ENCODE data around the gene PCDHB12. TPM values are rescaled to one million over a fixed set of nuclear protein-coding genes. Genes with fewer than 3 reads are reported as not detected.

PCDHB12 gene
- polyA plus RNA-seq, 1 donor from 2014 or later: 2.2 TPM

DNA sequence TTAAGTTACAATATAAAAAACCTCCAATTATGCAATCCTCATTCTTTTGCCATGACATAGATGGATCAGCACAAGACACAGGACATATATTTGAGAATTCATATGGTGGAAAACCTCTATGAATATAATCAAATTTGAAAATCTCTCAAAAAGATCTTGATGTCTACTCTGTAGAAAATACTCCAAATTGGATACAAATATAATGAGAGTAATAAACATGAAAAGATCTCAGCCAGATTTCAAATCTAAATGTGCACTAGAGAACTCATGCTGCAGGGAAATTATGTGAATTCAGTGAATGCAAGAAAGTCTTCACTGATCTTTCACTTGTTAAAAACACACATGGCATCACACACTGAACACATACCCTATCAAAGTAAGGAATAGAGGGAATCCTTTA lies 50.4 kb downstream of the PCDHB12 start:
- Histone ChIP-seq H3K27ac (ENCODE audit: low read length) (no peak overlapping the region), H3K9me3 (ENCODE audit: low read length) (peaks cover 45% of the 10 kb centered on the region), H3F3A (ENCODE audit: insufficient read depth, low read length, poor library complexity, severe bottlenecking) (no peaks in the 10 kb centered on the region), H3K36me3 (ENCODE audit: insufficient read depth, low read length) (peaks cover 4% of the 10 kb centered on the region), H3K4me3 (ENCODE audit: low read length) (no peak overlapping the region), H2AFZ (ENCODE audit: low read depth, low read length) (no peak overlapping the region), H3K9ac (ENCODE audit: low read length) (no peak overlapping the region), H3K4me2 (ENCODE audit: low read length) (no peak overlapping the region), H3K9me2 (ENCODE audit: insufficient read depth, low read length) (no peaks in the 10 kb centered on the region), H3K79me2 (replicated peaks; ENCODE audit: insufficient read depth, low read length) (no peaks in the 10 kb centered on the region), H3K27me3 (ENCODE audit: insufficient read depth, low read depth, low read length) (no peaks in the 10 kb centered on the region), H4K20me1 (ENCODE audit: insufficient read depth) (no peaks in the 10 kb centered on the region)
- TF ChIP-seq REST (IDR thresholded peaks at IDR 0.05; ENCODE audit: borderline replicate concordance) (no peak), EP300 (conservative IDR thresholded peaks at IDR 0.05; ENCODE audit: poor library complexity, severe bottlenecking) (no peak), SMC3 (conservative IDR thresholded peaks at IDR 0.05; ENCODE audit: poor library complexity) (no peak), RAD21 (conservative IDR thresholded peaks at IDR 0.05) (no peak), EZH2 (IDR thresholded peaks at IDR 0.05; ENCODE audit: borderline replicate concordance, insufficient read depth, low read length, poor library complexity, severe bottlenecking) (no peak), TAF1 (IDR thresholded peaks at IDR 0.05; ENCODE audit: low read depth) (no peak), CTCF (IDR thresholded peaks at IDR 0.05; ENCODE audit: poor library complexity, severe bottlenecking) (no peak), MXI1 (conservative IDR thresholded peaks at IDR 0.05; ENCODE audit: poor library complexity, severe bottlenecking) (no peak), POLR2AphosphoS5 (IDR thresholded peaks at IDR 0.05) (no peak)

DNA sequence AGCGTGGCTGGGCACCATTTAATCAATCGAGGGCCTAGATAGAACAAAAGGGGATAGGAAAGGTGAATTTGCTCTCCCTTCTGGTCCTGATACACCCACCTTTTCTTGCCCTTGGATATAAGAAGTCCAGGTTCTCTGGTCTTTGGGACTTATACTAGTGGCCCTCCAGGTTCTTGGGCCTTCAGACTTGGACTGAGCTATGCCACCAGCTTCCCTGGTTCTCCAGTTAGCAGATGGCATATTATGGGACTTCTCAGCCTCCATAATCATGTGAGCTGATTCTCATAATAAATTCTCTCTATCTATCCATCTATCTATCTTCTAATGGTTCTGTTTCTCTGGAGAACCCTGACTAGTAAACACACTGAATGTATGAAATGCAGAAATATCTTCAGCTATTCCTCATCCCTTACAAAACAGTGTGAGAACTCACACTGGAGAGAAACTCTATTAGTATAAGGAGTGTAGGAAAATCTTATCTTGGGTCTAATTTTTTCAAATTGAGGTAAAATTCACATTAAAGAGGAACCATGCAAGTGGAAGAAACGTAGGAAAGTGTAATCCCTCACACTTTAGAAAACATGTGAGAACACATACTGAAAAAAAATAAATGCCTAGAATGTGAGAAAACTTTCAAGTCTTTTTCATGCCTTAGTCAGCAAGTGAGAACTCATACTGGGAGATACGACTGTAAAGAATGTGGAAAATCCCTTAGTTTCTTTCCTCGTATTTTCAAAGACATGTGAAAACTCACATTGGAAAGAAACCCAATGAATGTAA lies 52.1 kb downstream of the PCDHB12 start:
- Histone ChIP-seq H3K27ac (ENCODE audit: low read length) (no peak overlapping the region), H3K4me2 (ENCODE audit: low read length) (no peak overlapping the region), H4K20me1 (ENCODE audit: insufficient read depth) (no peaks in the 10 kb centered on the region), H3K79me2 (replicated peaks; ENCODE audit: insufficient read depth, low read length) (no peaks in the 10 kb centered on the region), H3F3A (ENCODE audit: insufficient read depth, low read length, poor library complexity, severe bottlenecking) (no peaks in the 10 kb centered on the region), H3K36me3 (ENCODE audit: insufficient read depth, low read length) (peaks cover 2% of the 10 kb centered on the region), H3K27me3 (ENCODE audit: insufficient read depth, low read depth, low read length) (no peaks in the 10 kb centered on the region), H3K9me2 (ENCODE audit: insufficient read depth, low read length) (no peaks in the 10 kb centered on the region), H3K9me3 (ENCODE audit: low read length) (peaks cover 44% of the 10 kb centered on the region), H3K9ac (ENCODE audit: low read length) (no peak overlapping the region), H3K4me3 (ENCODE audit: low read length) (no peak overlapping the region), H2AFZ (ENCODE audit: low read depth, low read length) (no peak overlapping the region)
- TF ChIP-seq POLR2AphosphoS5 (IDR thresholded peaks at IDR 0.05) (no peak), RAD21 (conservative IDR thresholded peaks at IDR 0.05) (no peak), MXI1 (conservative IDR thresholded peaks at IDR 0.05; ENCODE audit: poor library complexity, severe bottlenecking) (no peak), EZH2 (IDR thresholded peaks at IDR 0.05; ENCODE audit: borderline replicate concordance, insufficient read depth, low read length, poor library complexity, severe bottlenecking) (no peak), REST (IDR thresholded peaks at IDR 0.05; ENCODE audit: borderline replicate concordance) (no peak), TAF1 (IDR thresholded peaks at IDR 0.05; ENCODE audit: low read depth) (no peak), EP300 (conservative IDR thresholded peaks at IDR 0.05; ENCODE audit: poor library complexity, severe bottlenecking) (no peak), SMC3 (conservative IDR thresholded peaks at IDR 0.05; ENCODE audit: poor library complexity) (no peak), CTCF (IDR thresholded peaks at IDR 0.05; ENCODE audit: poor library complexity, severe bottlenecking) (no peak)
